ENCODE measurements around the gene OR6S1. TPM values are rescaled to one million over a fixed set of nuclear protein-coding genes. Genes with fewer than 3 reads are reported as not detected.
"Not testable (repeated sequence)": the region's sequence is repeated elsewhere in the genome, so short reads cannot be mapped to it uniquely, and the experiment has no call there.

OR6S1 gene
- total RNA-seq, 2 experiments from 2014 or later: not detected

GRCh38 chr14:20595726-20596125, 45.8 kb downstream of the OR6S1 start:
- not testable (repeated sequence) for H3K27me3 Mint-ChIP-seq, H3K4me3 Mint-ChIP-seq, H3K36me3 Mint-ChIP-seq, H3K9me3 Mint-ChIP-seq, H3K4me1 Mint-ChIP-seq, DNase-seq, H3K27ac Mint-ChIP-seq

- Mint-ChIP-seq H3K36me3 (no peaks in the 10 kb centered on the region), H3K27me3 (peaks cover 12% of the 10 kb centered on the region), H3K4me1 (peaks cover 4% of the 10 kb centered on the region), H3K27ac (no peak overlapping the region), H3K9me3 (no peaks in the 10 kb centered on the region), H3K4me3 (no peak overlapping the region)
- no peak for DNase-seq
Observed at GRCh38 chr14:20592574-20592973, 48.9 kb downstream of the OR6S1 start.

DNA sequence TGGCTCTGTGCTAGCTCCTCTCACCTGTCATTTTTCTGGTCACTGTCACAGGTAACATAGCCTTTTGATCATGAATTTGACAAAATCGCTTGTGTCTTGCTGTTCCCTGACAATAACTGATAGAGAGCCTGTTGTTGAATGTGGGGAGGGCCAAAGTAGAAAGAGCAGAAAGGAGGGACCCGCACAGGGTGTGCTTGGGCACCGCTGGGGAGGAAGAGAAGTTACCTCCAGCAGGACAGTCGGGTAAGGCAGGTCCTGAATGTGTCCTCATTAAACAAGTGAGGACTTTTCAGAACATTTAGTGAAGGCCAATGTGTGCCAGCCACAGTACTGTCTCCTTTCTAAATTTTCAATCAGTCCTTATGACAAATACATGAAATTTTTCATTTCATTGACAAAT, 50.3 kb downstream of the OR6S1 start, which contains the start of gene RNASE12:
Gene RNASE12 (minus strand): TSS at position 142 of the 400 bp plus-strand sequence. CDS start 653 bp downstream, outside the sequence.
- H3K27me3 Mint-ChIP-seq: peaks cover 12% of the 10 kb centered on the region
- H3K4me3 Mint-ChIP-seq: no peak within 1 kb of the TSS
- no peaks in the 10 kb centered on the region for H3K9me3 Mint-ChIP-seq
- peaks cover 4% of the 10 kb centered on the region for H3K4me1 Mint-ChIP-seq
- no peaks in the 10 kb centered on the region for H3K36me3 Mint-ChIP-seq
- DNase-seq: no peak
- H3K27ac Mint-ChIP-seq: no peak within 1 kb of the TSS

Other genes with a start within 250 kb of the OR6S1 start
- gene TEP1, start 228.2 kb downstream of the OR6S1 start, total RNA-seq: 10 to 100 TPM; 21.6 to 22.1 TPM
- under 1 TPM; 0.50 to 0.68 TPM for gene KLHL33, start 205.5 kb downstream of the OR6S1 start, total RNA-seq
- 10 to 100 TPM; 59.0 to 59.2 TPM for gene OSGEP, start 186.9 kb downstream of the OR6S1 start, total RNA-seq
- gene APEX1, start 186.5 kb downstream of the OR6S1 start, total RNA-seq: 100 to 1,000 TPM; 253 to 277 TPM
- gene PIP4P1, start 180.3 kb downstream of the OR6S1 start, total RNA-seq: 10 to 100 TPM; 27.6 to 28.7 TPM
- 100 to 1,000 TPM; 227 to 230 TPM for gene PNP, start 172.3 kb downstream of the OR6S1 start, total RNA-seq
- under 1 TPM; 0.24 to 0.25 TPM for gene RNASE10, start 136.2 kb downstream of the OR6S1 start, total RNA-seq
- gene RNASE9, start 80.6 kb downstream of the OR6S1 start, total RNA-seq: not detected
- not detected for gene RNASE11, start 53.7 kb downstream of the OR6S1 start, total RNA-seq
- not detected for gene RNASE12, start 50.3 kb downstream of the OR6S1 start, total RNA-seq
- under 1 TPM; 0.35 to 0.68 TPM for gene RNASE4, start 42.9 kb upstream of the OR6S1 start, total RNA-seq
- 1 to 10 TPM; 1.1 to 1.3 TPM for gene ANG, start 47.1 kb upstream of the OR6S1 start, total RNA-seq
- not detected for gene EDDM3A, start 104.2 kb upstream of the OR6S1 start, total RNA-seq
- gene EDDM3B, start 126.7 kb upstream of the OR6S1 start, total RNA-seq: not detected
- under 1 TPM; 0.35 to 0.40 TPM for gene RNASE6, start 139.6 kb upstream of the OR6S1 start, total RNA-seq
- not detected for gene RNASE1, start 161.2 kb upstream of the OR6S1 start, total RNA-seq
- gene RNASE3, start 249.7 kb upstream of the OR6S1 start, total RNA-seq: not detected